NCI-H2107 treated with DMSO at 0.1 percent for 48 hours (cell line): ENCODE measurements around the gene BHLHE41.

ENCODE experiments used
- DNase-seq: peaks from one replicate; lab custom pipeline; 2025; ENCODE audit not compliant: unreplicated experiment; lab: John Stamatoyannopoulos, UW

Gene BHLHE41

DNA sequence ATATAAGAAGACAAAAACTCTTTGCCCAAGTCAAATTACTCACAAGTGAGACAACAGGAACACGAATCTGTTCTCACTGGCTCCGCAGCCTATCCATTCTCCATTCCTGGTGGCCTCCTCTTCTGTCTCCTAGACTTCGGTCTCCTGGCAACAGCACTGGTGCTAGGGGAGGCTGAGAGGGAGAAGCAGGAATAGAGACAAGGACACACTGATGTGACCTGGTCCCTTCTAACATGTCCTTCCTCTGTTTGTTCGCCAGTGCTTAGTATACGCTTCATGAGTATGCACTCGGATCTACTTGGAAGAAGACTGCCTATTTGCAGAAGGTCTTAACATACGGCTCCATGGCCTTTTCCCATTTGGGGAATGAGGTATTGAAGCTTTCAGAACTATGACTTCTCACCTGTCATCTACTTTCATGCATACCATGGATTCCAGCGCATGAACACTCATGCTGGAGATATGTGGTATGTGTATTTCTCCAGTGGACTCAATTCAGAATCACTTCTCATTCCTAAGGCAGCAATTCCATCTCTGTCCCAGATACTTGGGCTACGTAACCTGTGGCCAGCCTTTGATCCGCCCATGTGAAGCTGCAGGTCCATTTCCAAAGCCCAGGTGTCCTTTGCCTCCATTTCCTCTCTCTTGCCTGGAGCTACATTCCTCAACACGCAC, 33.9 kb downstream of the BHLHE41 start:
- DNase-seq = no peak

DNA sequence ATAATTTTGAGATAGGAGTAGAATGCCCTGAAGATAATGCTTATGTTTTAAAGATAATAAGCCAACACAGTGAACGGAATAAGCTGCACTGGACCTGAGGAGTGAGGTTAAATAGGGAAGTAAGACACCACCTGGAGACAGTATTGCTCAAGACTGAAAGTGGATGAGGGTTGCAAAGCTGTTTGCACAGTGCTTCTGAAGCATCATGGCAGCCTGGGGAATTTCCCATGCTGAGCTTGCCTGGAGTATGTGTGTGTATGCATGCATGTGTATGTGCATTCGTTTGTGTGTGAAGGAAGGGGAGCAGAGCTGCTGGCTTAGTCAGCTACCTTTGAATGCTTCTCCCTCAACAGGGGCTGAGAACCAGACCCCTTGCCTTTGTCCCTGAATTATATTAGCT, 35.8 kb downstream of the BHLHE41 start:
- no peak for DNase-seq

DNA sequence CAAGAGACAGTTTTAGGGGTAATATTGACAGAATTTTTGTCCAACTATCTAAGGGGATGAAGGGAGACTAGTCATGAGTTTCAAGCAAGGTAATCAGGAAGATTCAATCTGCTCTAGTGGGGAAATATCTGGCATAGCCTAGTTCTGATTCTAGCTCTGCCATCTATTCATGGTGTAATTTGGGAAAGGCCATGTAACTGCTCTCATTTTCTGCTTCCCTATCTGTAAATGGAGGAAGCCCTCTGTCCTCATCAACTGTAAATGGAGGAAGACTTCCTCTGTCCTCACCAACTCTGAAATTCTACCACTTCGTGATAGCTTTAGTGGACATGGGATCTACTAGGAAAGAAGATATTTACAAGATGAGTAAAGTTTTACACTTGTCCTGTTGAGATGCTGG, 37.9 kb downstream of the BHLHE41 start:
- no peak for DNase-seq

DNA sequence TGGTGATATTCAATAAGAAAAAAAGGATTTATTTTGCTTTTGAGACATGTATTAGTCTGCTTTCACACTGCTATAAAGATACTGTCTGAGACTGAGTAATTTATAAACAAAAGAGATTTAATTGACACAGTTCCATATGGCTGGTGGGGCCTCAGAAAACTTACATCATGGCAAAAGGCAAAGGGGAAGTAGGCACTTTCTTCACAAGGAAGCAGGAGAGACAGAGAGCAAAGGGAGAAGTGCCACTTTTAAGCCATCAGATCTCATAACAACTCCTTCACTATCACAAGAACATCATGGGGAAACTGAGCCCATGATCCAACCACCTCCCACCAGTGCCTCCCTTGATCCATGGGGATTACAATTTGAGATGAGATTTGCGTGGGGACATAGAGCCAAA, 43.9 kb downstream of the BHLHE41 start:
- DNase-seq = no peak

DNA sequence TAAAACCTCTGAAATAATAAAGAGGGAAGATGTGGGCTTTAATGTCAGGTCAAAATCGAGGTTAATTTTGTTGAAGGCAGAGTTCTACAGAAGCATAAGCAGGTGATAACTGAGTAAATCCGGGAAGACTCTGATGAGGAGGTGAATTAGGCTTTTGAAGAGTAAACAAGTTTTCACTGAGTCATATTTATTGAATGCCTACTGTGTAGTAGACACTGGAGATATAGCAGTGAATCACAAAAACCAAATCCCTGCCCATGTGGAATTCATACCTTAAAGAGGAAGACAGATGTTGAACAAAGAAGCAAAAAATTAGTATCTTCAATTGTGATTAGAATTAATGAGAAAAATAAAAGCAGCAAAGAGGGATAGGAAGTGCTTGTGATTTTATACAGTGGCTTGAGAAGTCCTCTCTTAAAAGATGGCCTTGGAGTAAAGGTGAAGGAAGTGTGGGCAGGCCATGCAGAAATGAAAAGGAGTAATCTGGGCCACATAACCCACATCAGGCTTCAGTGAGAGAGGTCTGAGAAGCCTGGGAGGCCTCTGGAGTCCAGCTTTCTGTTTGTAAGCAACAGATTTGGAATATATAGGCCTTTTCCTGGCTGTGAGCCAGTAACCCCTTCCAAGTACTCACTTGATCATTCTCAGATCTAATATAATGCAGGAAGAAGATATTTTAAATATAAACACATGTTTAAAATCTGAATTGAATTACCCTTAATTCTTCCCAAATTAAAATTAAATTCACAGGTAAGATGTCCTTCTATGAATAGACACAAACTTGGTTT, 46.7 kb downstream of the BHLHE41 start:
- DNase-seq = no peak
